Pons (tissue), 1 donor: ENCODE data around the gene A2ML1.
"Not testable (repeated sequence)": the region's sequence is repeated elsewhere in the genome, so short reads cannot be mapped to it uniquely, and the experiment has no call there.

Source experiments
- DNase-seq: peaks from one replicate; pipeline ENCODE4 v3.0.0-alpha.2; 2016; ENCODE audit warnings: low spot score

A2ML1 gene

GRCh38 chr12:8817856-8818255 lies 4.6 kb upstream of the A2ML1 start:
- DNase-seq: no peak

GRCh38 chr12:8818526-8818925 lies 3.9 kb upstream of the A2ML1 start:
- DNase-seq: no peak

- DNase-seq: no peak
These were observed 2.8 kb upstream of the A2ML1 start for GRCh38 chr12:8819666-8819980.

- not testable (repeated sequence) for DNase-seq
These were observed 1.6 kb upstream of the A2ML1 start for GRCh38 chr12:8820676-8821407.

DNA sequence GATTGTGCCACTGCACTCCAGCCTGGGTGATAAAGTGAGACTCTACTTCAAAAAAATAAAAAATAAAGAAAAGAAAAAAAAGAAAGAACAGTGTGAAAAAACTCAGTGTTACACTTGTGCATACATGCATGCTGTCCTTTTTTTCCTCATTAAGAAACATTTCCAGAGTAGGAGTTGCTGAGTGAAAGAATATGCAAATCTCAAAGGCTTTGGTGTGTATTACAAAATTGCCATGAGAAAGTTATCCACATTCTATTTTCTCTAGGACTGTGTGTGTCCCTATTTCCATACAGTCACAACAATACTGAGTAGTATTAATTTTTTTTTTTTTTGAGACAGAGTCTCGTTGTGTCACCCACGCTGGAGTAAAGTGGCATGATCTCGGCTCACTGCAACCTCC lies 830 bp upstream of the A2ML1 start:
- no peak for DNase-seq

- DNase-seq: peak; percentile 48
These were observed 1.3 kb downstream of the A2ML1 start for GRCh38 chr12:8823565-8824300.

DNA sequence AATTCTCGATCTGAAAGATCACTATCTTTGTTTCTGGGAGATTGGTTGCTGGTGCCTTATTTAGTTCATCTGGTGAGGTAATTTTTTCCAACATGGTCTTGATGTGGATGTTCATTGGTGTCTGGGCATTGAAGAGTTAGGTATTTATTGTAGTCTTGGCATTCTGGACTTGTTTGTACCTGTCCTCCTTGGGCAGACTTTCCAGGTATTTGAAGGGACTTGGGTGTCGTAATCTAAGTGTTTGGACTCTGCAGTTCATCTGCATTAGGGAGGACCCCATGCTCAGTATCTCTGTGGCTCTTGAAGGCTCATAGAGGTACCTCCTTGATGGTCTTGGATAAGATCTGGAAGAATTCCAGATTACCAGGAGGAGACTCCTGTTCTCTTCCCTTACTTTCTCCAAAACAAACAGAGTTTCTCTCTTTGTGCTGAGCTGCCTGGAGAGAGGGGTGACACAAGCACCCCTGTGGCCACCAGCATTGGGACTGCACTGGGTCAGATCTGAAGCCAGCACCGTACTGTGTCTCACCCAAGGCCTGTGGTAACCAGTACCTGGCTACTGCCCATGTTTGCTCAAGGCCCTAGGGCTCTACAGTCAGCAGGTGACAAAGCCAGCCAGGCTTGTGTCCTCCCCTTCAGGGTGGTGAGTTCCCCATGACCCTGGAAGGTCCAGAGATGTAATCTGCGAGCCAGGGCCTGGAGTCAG lies 5.3 kb downstream of the A2ML1 start:
- no peak for DNase-seq

- no peak for DNase-seq
These were observed 6.1 kb downstream of the A2ML1 start for GRCh38 chr12:8828257-8829124.

GRCh38 chr12:8829125-8829518 lies 6.7 kb downstream of the A2ML1 start:
- DNase-seq: no peak

- DNase-seq: no peak
These were observed 7.2 kb downstream of the A2ML1 start for GRCh38 chr12:8829621-8830020.

DNA sequence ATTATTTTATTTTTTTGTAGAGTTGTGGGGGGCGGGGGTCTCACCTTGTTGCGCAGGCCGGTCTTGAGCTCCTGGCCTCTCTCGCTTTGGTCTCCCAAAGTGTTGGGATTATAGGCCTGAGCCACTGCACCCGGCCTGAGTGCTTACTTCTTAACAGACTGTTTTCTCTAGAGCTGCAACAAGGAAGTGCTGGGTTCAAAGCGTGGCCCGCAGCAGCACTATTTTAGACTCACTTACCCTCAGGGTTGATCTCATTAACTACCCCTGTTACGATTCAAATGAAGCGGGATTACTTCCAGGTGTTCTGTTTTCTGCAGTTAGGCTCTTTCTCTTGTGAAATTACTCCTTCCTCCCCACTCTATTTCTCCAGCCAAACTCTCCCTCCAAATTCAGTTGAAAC lies 8.7 kb downstream of the A2ML1 start:
- no peak for DNase-seq

GRCh38 chr12:8832500-8832899 lies 10.1 kb downstream of the A2ML1 start:
- no peak for DNase-seq

- no peak for DNase-seq
These were observed 11.8 kb downstream of the A2ML1 start for GRCh38 chr12:8834230-8834629.

DNA sequence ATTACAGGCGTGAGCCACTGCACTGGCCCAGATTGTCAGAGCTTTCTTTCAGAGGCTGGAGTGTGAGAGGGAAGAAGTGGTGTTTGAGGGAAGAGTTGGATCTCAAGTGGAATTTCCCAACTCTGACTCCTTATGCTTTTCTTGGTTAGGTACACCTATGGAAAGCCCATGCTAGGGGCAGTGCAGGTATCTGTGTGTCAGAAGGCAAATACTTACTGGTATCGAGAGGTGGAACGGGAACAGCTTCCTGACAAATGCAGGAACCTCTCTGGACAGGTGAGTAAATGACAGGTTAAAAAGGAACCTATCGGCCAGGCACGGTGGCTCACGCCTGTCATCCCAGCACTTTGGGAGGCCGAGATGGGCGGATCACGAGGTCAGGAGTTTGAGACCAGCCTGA lies 14.9 kb downstream of the A2ML1 start:
- no peak for DNase-seq

DNA sequence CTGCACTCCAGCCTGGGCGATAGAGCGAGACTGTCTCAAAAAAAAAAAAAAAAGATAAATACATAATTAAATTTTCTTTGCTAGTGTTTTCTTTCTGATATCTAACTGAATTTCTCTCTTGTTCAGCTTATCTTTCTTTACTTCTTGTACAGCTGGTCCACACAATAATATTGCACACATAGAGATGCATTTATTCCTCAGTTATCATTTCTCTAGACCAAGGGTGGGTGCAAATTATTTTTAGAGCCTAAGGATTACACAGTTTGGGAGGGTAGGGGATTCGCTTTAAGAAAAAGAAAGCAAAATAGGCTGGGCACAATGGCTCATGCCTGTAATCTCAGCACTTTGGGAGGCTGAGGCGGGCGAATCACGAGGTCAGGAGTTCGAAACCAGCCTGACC lies 17.9 kb downstream of the A2ML1 start:
- no peak for DNase-seq

GRCh38 chr12:8840938-8841633 lies 18.7 kb downstream of the A2ML1 start:
- DNase-seq: no peak

GRCh38 chr12:8841778-8842177 lies 19.4 kb downstream of the A2ML1 start:
- no peak for DNase-seq

- DNase-seq: peak; percentile 31
These were observed 22.2 kb downstream of the A2ML1 start for GRCh38 chr12:8844665-8845064.

DNA sequence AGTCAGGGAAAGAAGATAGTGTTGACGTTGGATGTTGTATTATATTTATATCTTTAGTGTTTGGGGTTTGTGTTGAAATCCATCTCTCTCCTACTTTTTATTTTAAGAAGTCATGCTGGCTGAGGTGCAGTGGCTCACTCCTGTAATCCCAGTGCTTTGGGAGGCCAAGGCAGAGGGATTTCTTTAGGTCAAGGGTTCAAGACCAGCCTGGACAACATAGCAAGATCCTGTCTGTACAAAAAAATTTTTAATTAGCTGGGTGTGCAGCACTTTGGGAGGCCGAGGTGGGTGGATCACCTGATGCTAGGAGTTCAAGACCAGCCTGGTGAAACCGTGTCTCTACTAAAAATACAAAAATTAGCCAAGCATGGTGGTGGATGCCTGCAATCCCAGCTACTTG lies 23.9 kb downstream of the A2ML1 start:
- DNase-seq: no peak

DNA sequence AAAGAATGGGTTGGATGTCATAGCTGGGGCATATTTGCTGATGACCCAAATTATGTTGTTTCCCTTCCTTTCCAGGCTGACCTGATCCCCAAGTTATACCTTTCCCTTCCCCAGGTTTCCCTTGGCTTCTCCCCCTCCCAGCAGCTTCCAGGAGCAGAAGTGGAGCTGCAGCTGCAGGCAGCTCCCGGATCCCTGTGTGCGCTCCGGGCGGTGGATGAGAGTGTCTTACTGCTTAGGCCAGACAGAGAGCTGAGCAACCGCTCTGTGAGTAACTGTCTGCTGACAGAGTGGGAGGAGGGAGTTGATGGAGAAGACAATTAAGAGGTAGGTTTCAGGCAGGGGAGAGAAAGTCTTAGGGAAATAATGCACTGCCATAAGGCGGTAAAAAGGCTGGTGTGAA lies 25.0 kb downstream of the A2ML1 start:
- DNase-seq: no peak

DNA sequence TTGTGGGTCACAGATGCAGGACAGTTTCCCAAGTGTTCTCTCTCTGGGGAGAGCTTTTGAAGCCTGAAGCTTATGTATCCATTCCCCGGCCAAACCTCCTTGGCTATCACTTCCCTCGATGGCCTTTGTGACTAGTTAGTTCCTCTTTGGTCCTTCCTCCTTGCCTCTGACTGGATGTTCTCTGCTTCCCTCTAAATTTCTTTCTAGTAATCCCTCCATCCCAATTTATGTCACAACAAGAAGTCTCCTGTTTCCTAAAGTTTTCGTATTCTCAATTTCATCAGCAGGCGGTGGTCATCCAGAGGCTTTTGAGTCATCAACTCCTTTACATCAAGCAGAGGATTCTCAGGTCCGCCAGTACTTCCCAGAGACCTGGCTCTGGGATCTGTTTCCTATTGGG lies 27.5 kb downstream of the A2ML1 start:
- DNase-seq: no peak

DNA sequence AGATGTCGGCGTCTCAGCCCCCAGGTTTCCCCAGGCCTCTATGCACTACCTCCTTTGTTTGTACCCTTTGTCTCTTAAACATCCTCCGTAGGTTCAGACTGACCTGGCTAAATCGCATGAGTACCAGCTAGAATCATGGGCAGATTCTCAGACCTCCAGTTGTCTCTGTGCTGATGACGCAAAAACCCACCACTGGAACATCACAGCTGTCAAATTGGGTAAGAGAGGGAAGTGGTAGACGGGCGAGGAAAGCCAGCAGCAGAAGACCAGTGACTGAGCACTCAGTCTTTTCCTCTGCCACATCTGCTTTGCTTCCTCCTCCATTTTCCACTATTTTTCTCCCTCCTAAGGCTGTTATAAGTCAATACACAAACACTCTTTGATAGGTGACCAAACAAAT lies 29.7 kb downstream of the A2ML1 start:
- no peak for DNase-seq
